Psoas muscle (tissue), 8 donors: Measurements from ENCODE around the gene METTL25B. TPM values are rescaled to one million over a fixed set of nuclear protein-coding genes. Genes with fewer than 3 reads are reported as not detected.

ENCODE experiments used
- ATAC-seq, 4 donors: fragments of 200-7000 bp; cut with Tn5 transposase; one replicate each; pipeline ENCODE4 v1.9.1; 2020; ENCODE audit warnings: moderate library complexity in 3 of 4, mild to moderate bottlenecking in 2 of 4
- DNase-seq, 2 donors: peaks; one replicate each; pipeline ENCODE4 v3.0.0-alpha.2; 2020
- H3K27ac ChIP-seq: fragments of 200-600 bp; one replicate; pipeline ENCODE4 v1.8.0; 2022
- H3K27me3 ChIP-seq, 3 donors: fragments of 200-600 bp in 1 of 3; one replicate each; pipeline versions ENCODE4 v1.6.1 to v1.8.0; 2013 to 2022; ENCODE audit warnings: low read length in 2 of 3, mild to moderate bottlenecking in 2 of 3, moderate library complexity in 1 of 3; ENCODE audit not compliant: insufficient read depth in 3 of 3
- H3K36me3 ChIP-seq, 2 donors: fragments of 200-600 bp in 1 of 2; one replicate each; pipeline versions ENCODE4 v1.6.1 to v1.8.0; 2013 to 2022; ENCODE audit warnings: low read depth in 1 of 2, mild to moderate bottlenecking in 1 of 2, moderate library complexity in 1 of 2; ENCODE audit not compliant: insufficient read depth in 1 of 2
- H3K4me1 ChIP-seq: fragments of 200-600 bp; one replicate; pipeline ENCODE4 v1.8.0; 2022
- H3K4me3 ChIP-seq: fragments of 200-600 bp; one replicate; pipeline ENCODE4 v1.8.0; 2022; ENCODE audit warnings: mild to moderate bottlenecking
- H3K9me3 ChIP-seq: fragments of 200-600 bp; one replicate; pipeline ENCODE4 v1.8.0; 2022
- CTCF ChIP-seq: fragments of 200-600 bp; IDR thresholded peaks from one replicate; pipeline ENCODE4 v1.8.0; 2022; ENCODE audit warnings: antibody characterized with exemption
- WGBS, 3 donors: extraction: QIAGEN DNeasy Blood & Tissue Kit; methylation state at CpG; one replicate each; pipeline versions ENCODE4 v1.1.6 to v1.1.7; 2013; 5-methylcytosine and 5-hydroxymethylcytosine counted together
- intact Hi-C, 2 donors: fragments of 100-400 bp; cut with DNase I; formaldehyde crosslinking; loops; one replicate each; pipeline versions ENCODE4 v1.11.0 to v1.14.2; 2022
- polyA plus RNA-seq, 3 donors: library from polyadenylated mRNA; stranded (reverse); fragments of 200-250 nt; gene quantifications; one replicate each; pipeline ENCODE4 v1.2.3, GENCODE V29; 2013
- total RNA-seq, 4 donors: library from RNA; stranded (reverse); fragmentation: NEBNext Ultra II Directional in 2 of 4; extraction: Animal tissue kit (Norgen Biotek cat#: 25700) in 2 of 4; gene quantifications; one replicate each; pipeline versions ENCODE4 v1.2.1 to v1.2.4, GENCODE V29; 2021 to 2023
- donor health status: healthy with polysubstance abuse.
- donor health status: DM: no; HTN: no; CAD: no; lungs with moderate emphysema.
- donor health status: Bipolar disorder and iron deficiency.
- donor health status: healthy.
- donor health status: DM: yes; HTN: yes; CAD: no.
- donor health status: DM: no; HTN: no; CAD: no.
- donor health status: DM: no; HTN: no; CAD: no.
- donor health status: DM: yes; HTN: yes; CAD: no.

Gene METTL25B
- total and polyA plus RNA-seq, 7 donors: 18.5 to 32.1 (median 27.0) TPM

GRCh38 chr1:156693848-156694689 lies 34.2 kb upstream of the METTL25B start:
- WGBS, 3 donors: 73 to 76% (median 76%) methylated on average over 12 of the region's 12 CpGs
- H3K27me3 ChIP-seq: peaks cover 0 to 46% (median 10%) of the 10 kb centered on the region in 3 donors
- no peak overlapping the region for H3K4me3 ChIP-seq
- TF ChIP-seq CTCF: no peak
- H3K4me1 ChIP-seq: peaks cover 15% of the 10 kb centered on the region
- no peaks in the 10 kb centered on the region for H3K36me3 ChIP-seq
- no peak overlapping the region for H3K27ac ChIP-seq
- intact Hi-C loops: loop anchor here in 1 of 2 donors (10.0 kb wide), 1 partner anchor 191 kb away; no protein-coding TSS in a partner anchor
- ATAC-seq (no peak), DNase-seq (no peak)
- no peaks in the 10 kb centered on the region for H3K9me3 ChIP-seq

GRCh38 chr1:156694690-156694962 lies 33.6 kb upstream of the METTL25B start:
- Histone ChIP-seq H3K27me3 (peaks cover 0 to 49% (median 10%) of the 10 kb centered on the region in 3 donors), H3K4me3 (no peak overlapping the region), H3K9me3 (no peaks in the 10 kb centered on the region), H3K27ac (no peak overlapping the region), H3K4me1 (peaks cover 10% of the 10 kb centered on the region), H3K36me3 (no peaks in the 10 kb centered on the region)
- intact Hi-C loops: loop anchor here in 1 of 2 donors (10.0 kb wide), 1 partner anchor 190 kb away; no protein-coding TSS in a partner anchor
- DNase-seq (no peak), ATAC-seq (no peak)
- 73 to 83% (median 81%) methylated on average over 5 of the region's 5 CpGs for WGBS, 3 donors
- TF ChIP-seq CTCF: no peak

- Histone ChIP-seq H3K9me3 (no peaks in the 10 kb centered on the region), H3K4me3 (no peak overlapping the region), H3K4me1 (peaks cover 3% of the 10 kb centered on the region), H3K27me3 (peaks cover 0 to 55% (median 14%) of the 10 kb centered on the region in 3 donors), H3K27ac (no peak overlapping the region), H3K36me3 (no peaks in the 10 kb centered on the region)
- DNase-seq (no peak), ATAC-seq (no peak)
- TF ChIP-seq CTCF: no peak
- 80 to 88% (median 85%) methylated on average over 8 of the region's 8 CpGs for WGBS, 3 donors
- intact Hi-C loops: loop anchor here in 1 of 2 donors (10.0 kb wide), 1 partner anchor 188 kb away; no protein-coding TSS in a partner anchor
Measured at GRCh38 chr1:156696755-156697154, 31.5 kb upstream of the METTL25B start.

GRCh38 chr1:156697481-156697880 lies 30.8 kb upstream of the METTL25B start:
- H3K9me3 ChIP-seq: no peaks in the 10 kb centered on the region
- peaks cover 0 to 51% (median 11%) of the 10 kb centered on the region in 3 donors for H3K27me3 ChIP-seq
- no peak overlapping the region for H3K27ac ChIP-seq
- DNase-seq (no peak), ATAC-seq (no peak)
- 58 to 63% (median 60%) methylated on average over 8 of the region's 8 CpGs for WGBS, 3 donors
- H3K4me3 ChIP-seq: no peak overlapping the region
- TF ChIP-seq CTCF: no peak
- no peaks in the 10 kb centered on the region for H3K36me3 ChIP-seq
- intact Hi-C loops: loop anchor here in 1 of 2 donors (10.0 kb wide), 1 partner anchor 187 kb away; no protein-coding TSS in a partner anchor
- H3K4me1 ChIP-seq: no peaks in the 10 kb centered on the region
